Upper lobe of right lung (tissue), 1 donor: ENCODE results near the gene PCDHGC3. TPM values are rescaled to one million over a fixed set of nuclear protein-coding genes. Genes with fewer than 3 reads are reported as not detected.

Experiments
- ATAC-seq: fragments of 200-7000 bp; cut with Tn5 transposase; one replicate; pipeline ENCODE4 v1.9.1; 2020; ENCODE audit warnings: mild to moderate bottlenecking, moderate library complexity
- DNase-seq: peaks from one replicate; pipeline ENCODE4 v3.0.0-alpha.2; 2020
- H3K27ac ChIP-seq: fragments of 200-600 bp; one replicate; pipeline ENCODE4 v1.8.0; 2022
- H3K27me3 ChIP-seq: fragments of 200-600 bp; one replicate; pipeline ENCODE4 v1.8.0; 2022; ENCODE audit warnings: mild to moderate bottlenecking
- H3K36me3 ChIP-seq: fragments of 200-600 bp; one replicate; pipeline ENCODE4 v1.8.0; 2022
- H3K4me1 ChIP-seq: fragments of 200-600 bp; one replicate; pipeline ENCODE4 v1.8.0; 2022
- H3K4me3 ChIP-seq: fragments of 200-600 bp; one replicate; pipeline ENCODE4 v1.8.0; 2022; ENCODE audit warnings: mild to moderate bottlenecking
- H3K9me3 ChIP-seq: fragments of 200-600 bp; one replicate; pipeline ENCODE4 v1.8.0; 2022
- intact Hi-C: fragments of 100-400 bp; cut with DNase I; formaldehyde crosslinking; loops from one replicate; pipeline ENCODE4 v1.11.0; 2022
- total RNA-seq: library from RNA; stranded (reverse); fragmentation: NEBNext Ultra II Directional; extraction: Animal tissue kit (Norgen Biotek cat#: 25700); gene quantifications from one replicate; pipeline ENCODE4 v1.2.1, GENCODE V29; 2021
- TF ChIP-seq, protein P1 (sequence below): fragments of 200-600 bp; IDR thresholded peaks from one replicate; pipeline ENCODE4 v1.8.0; 2022; ENCODE audit warnings: antibody characterized with exemption
- donor health status: DM: no; HTN: yes; CAD: no; lungs with severe emphysema.

The PCDHGC3 gene
- total RNA-seq, 1 donor from 2014 or later, result 109 TPM

GRCh38 chr5:141518618-141519015 is 42.9 kb downstream of the PCDHGC3 start:
- TF ChIP-seq, protein P1, sequence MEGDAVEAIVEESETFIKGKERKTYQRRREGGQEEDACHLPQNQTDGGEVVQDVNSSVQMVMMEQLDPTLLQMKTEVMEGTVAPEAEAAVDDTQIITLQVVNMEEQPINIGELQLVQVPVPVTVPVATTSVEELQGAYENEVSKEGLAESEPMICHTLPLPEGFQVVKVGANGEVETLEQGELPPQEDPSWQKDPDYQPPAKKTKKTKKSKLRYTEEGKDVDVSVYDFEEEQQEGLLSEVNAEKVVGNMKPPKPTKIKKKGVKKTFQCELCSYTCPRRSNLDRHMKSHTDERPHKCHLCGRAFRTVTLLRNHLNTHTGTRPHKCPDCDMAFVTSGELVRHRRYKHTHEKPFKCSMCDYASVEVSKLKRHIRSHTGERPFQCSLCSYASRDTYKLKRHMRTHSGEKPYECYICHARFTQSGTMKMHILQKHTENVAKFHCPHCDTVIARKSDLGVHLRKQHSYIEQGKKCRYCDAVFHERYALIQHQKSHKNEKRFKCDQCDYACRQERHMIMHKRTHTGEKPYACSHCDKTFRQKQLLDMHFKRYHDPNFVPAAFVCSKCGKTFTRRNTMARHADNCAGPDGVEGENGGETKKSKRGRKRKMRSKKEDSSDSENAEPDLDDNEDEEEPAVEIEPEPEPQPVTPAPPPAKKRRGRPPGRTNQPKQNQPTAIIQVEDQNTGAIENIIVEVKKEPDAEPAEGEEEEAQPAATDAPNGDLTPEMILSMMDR, result no peak
- Histone ChIP-seq H3K4me3 (no peak overlapping the region), H3K27ac (peak overlapping the region; percentile 39), H3K4me1 (peaks cover 65% of the 10 kb centered on the region), H3K27me3 (no peaks in the 10 kb centered on the region), H3K9me3 (no peaks in the 10 kb centered on the region), H3K36me3 (peaks cover 49% of the 10 kb centered on the region)
- ATAC-seq (no peak), DNase-seq (no peak)
- intact Hi-C loops, result no loop called here

GRCh38 chr5:141519605-141520565 is 44.1 kb downstream of the PCDHGC3 start:
- Histone ChIP-seq H3K27me3 (no peaks in the 10 kb centered on the region), H3K4me3 (no peak overlapping the region), H3K4me1 (peaks cover 64% of the 10 kb centered on the region), H3K9me3 (no peaks in the 10 kb centered on the region), H3K36me3 (peaks cover 57% of the 10 kb centered on the region), H3K27ac (peak overlapping the region; percentile 72)
- intact Hi-C loops, result no loop called here
- ATAC-seq (peak; percentile 41), DNase-seq (no peak)
- TF ChIP-seq, protein P1, result no peak

DNA sequence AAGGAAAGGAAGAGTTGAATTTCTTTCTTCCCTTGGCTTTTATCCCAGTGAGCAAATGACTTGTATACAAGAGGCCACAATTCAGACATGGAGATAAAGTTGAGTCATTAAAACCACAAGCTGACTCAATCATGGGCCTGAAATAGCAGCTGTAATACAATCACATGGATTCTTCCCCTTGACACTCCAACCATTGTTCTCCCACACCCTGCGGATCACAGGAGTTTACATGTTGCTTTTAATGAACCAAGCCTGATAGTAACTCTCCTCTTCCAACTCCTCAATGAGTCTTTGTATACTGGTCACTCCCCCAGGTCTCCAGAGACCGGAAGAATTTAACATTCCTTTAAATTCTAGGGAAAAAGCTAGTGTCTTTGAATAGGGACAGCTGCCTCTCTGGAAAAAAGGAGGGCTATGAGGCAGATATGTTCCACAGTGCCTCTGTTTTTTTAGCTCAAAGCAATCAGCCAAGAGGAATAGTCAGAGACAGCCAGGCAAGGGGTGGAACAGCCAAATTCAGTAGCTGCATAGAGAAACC is 45.5 kb downstream of the PCDHGC3 start:
- intact Hi-C loops, result no loop called here
- Histone ChIP-seq H3K4me1 (peaks cover 72% of the 10 kb centered on the region), H3K27ac (peak overlapping the region; percentile 72), H3K27me3 (no peaks in the 10 kb centered on the region), H3K36me3 (peaks cover 66% of the 10 kb centered on the region), H3K9me3 (no peaks in the 10 kb centered on the region), H3K4me3 (no peak overlapping the region)
- TF ChIP-seq, protein P1, result no peak
- ATAC-seq, result peak; percentile 46
- DNase-seq, result no peak

- DNase-seq, result no peak
- Histone ChIP-seq H3K27ac (peak overlapping the region; percentile 72), H3K4me1 (peaks cover 72% of the 10 kb centered on the region), H3K9me3 (no peaks in the 10 kb centered on the region), H3K4me3 (no peak overlapping the region), H3K27me3 (no peaks in the 10 kb centered on the region), H3K36me3 (peaks cover 68% of the 10 kb centered on the region)
- TF ChIP-seq, protein P1, result no peak
- intact Hi-C loops, result no loop called here
- ATAC-seq, result no peak
Observed at GRCh38 chr5:141522301-141522700, 46.5 kb downstream of the PCDHGC3 start.

- no peaks in the 10 kb centered on the region for H3K9me3 ChIP-seq
- H3K36me3 ChIP-seq, result peaks cover 70% of the 10 kb centered on the region
- TF ChIP-seq, protein P1, result no peak
- no peak overlapping the region for H3K4me3 ChIP-seq
- H3K4me1 ChIP-seq, result peaks cover 72% of the 10 kb centered on the region
- DNase-seq, result no peak
- intact Hi-C loops, result no loop called here
- H3K27ac ChIP-seq, result peak overlapping the region; percentile 56
- no peaks in the 10 kb centered on the region for H3K27me3 ChIP-seq
- no peak for ATAC-seq
Observed at GRCh38 chr5:141523991-141524390, 48.2 kb downstream of the PCDHGC3 start.
